GM19397 (cell line): ENCODE measurements around the gene LMNA.
"Not testable (repeated sequence)": the region's sequence is repeated elsewhere in the genome, so short reads cannot be mapped to it uniquely, and the experiment has no call there.

Source experiments
- ATAC-seq: cut with Tn5 transposase; IDR thresholded peaks from one replicate; pipeline ENCODE4 v1.9.1; 2021; ENCODE audit warnings: mild to moderate bottlenecking, moderate library complexity; ENCODE audit not compliant: unreplicated experiment

LMNA gene

DNA sequence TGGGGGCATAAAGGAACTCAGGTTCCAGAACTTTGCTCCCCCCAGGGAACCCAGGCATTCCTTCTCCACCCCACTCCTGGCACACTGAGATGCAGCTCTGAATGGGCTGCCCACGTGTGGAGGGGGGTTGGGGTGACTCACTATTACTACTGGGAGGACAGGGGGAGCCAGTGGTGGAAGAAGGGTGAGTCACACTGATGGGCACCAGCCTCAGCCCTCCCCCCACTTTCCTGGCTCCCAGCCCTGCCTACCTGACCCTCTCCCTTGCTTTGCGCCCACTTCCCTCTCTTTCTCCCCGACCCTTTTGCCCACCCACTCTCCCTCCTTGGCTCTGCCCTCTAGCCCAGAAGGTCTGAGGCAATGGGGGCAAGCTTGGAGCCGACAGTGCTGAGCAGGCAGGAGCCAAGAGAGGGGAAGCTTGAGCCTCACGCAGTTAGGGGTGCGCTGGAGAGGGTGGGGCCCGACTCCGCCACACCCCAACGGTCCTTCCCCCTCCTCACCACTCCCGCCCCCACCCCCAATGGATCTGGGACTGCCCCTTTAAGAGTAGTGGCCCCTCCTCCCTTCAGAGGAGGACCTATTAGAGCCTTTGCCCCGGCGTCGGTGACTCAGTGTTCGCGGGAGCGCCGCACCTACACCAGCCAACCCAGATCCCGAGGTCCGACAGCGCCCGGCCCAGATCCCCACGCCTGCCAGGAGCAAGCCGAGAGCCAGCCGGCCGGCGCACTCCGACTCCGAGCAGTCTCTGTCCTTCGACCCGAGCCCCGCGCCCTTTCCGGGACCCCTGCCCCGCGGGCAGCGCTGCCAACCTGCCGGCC is at the start of gene LMNA:
Gene LMNA (plus strand): TSS at position 611 of the 818 bp plus-strand sequence. CDS start 208 bp downstream, outside the sequence.
- ATAC-seq = no peak

- no peak for ATAC-seq
Measured at GRCh38 chr1:156065212-156065611, 49.3 kb upstream of the LMNA start.

DNA sequence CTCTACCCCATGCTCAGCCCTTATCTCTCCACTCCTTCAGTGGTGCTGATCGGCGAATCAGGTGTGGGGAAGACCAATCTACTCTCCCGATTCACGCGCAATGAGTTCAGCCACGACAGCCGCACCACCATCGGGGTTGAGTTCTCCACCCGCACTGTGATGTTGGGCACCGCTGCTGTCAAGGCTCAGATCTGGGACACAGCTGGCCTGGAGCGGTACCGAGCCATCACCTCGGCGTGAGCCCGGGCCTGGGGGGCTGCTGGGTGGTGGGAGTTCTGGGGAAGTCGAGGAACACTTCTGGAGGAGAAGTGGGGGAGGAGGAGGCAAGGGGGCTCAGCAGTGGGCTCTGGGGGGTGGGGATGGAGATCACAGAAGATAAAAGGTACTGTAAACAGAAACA is 48.6 kb upstream of the LMNA start:
- ATAC-seq = no peak

DNA sequence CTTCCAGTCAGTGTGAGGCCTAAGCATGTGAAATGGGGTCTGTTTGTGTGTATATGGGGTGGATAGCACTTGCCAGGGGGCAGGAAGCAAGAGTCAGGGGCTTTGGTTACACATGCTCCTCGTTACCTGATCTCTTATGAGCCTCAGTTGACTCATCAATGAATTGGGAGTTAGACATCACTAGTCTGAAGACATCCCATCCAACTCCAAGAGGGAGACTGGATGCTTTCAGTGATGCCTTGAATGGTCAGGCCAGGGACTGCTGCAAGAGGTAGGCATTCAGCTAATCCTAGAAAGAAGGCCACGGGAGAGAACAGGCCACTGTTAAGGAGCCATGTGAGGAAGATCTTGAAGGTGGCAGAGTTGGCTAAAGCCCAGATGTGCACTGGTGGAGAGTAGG is 47.2 kb upstream of the LMNA start:
- no peak for ATAC-seq

DNA sequence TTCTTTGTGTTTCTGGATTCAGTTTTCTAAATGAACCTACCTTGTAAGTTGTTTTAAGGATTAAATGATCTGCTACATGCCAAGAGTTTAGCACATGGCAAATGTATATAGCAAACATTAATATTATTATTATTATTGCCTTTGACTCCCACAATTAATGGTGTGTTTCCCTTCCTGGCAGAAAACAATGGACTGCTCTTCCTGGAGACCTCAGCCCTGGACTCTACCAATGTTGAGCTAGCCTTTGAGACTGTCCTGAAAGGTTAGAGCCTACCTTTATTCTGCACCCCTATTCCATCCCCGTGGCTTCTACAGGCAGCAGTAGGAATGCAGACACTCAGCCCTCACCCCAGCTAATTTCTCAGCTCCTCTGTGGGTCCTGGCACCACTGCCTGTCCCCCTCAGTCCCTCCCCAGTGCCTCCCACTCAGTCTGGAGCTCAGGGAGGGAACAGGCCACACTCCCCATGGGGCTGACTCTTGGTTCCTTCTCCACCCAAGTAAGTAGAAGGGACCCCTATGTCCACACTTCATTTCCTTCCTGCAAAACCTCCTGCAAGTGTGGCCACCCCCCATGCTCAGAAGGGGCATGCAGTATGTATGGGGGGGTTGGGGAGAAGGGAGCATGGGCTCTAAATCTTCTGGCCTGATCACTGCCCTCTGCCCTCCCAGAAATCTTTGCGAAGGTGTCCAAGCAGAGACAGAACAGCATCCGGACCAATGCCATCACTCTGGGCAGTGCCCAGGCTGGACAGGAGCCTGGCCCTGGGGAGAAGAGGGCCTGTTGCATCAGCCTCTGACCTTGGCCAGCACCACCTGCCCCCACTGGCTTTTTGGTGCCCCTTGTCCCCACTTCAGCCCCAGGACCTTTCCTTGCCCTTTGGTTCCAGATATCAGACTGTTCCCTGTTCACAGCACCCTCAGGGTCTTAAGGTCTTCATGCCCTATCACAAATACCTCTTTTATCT is 44.7 kb upstream of the LMNA start:
- ATAC-seq = no peak

- ATAC-seq = no peak
Measured at GRCh38 chr1:156070548-156070947, 44.0 kb upstream of the LMNA start.

GRCh38 chr1:156071332-156071816 is 43.1 kb upstream of the LMNA start:
- not testable (repeated sequence) for ATAC-seq

DNA sequence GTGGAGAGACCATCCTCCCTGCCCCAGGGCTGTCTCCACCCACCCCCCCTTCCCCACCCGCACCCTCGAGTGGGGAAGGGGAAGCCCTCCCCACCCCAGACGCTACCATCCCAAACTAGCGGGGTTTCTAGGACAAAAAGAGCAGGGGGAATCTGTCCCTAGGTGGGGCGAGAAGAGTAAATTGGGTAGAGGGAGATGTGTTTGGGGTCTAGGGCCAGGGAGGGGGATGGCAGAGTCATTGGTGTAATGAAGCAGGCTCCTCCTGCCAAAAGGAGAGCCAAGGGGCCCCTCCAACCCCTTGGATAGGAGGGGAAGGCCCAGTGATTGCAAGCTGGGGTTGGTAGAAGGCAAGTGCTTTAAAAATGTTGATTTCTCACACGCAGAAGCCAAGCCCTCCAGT is 42.3 kb upstream of the LMNA start:
- no peak for ATAC-seq

DNA sequence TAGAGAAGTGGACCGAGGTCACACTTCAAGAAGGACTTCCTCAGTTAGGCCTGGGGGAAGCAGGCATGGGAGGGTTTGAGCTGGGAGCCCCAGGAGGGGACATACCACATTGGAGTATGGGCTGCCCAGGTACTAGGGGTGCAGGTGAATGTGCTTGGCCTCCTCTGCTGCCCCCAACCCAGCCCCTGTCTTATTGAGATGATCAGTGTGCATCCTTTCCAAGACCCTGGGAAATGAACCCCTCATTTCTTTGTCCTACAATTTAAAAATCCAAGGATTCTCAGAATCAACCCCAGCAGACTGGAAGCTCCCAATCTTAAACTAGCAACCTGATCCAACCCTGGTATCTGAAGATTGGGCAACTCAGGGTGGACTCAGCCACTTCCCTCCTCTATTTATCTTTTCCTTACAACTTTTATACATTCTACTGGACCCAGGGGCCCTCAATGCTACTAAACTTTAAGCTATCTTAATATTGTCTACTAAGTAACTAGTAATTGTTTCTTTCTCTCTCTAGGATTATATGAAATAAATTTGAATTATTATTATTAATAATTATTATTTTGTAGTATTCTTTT is 41.3 kb upstream of the LMNA start:
- no peak for ATAC-seq

- ATAC-seq = no peak
Measured at GRCh38 chr1:156073740-156074139, 40.8 kb upstream of the LMNA start.

DNA sequence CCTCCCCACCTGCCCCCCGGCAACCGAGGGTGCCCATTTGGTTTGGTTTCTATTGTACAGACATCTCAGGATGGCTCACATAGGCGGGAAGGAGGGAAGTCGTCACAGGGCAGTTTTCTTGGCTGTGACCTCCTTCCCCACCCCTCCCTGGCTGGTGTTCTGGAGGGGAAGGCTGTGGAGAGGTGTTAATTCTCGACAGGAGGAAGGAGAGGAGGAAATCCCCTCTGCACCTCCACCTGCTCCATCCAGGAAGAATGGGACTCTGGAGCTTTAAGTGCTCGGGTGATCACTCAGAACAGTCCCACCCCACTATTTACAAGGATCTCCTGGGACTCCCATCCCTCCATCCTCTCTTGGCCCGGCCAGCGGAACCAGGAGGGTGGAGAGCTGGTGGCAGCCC is 39.9 kb upstream of the LMNA start:
- ATAC-seq = no peak

- ATAC-seq = no peak
Measured at GRCh38 chr1:156075162-156075561, 39.3 kb upstream of the LMNA start.

GRCh38 chr1:156075775-156076204 is 38.7 kb upstream of the LMNA start:
- ATAC-seq = no peak

DNA sequence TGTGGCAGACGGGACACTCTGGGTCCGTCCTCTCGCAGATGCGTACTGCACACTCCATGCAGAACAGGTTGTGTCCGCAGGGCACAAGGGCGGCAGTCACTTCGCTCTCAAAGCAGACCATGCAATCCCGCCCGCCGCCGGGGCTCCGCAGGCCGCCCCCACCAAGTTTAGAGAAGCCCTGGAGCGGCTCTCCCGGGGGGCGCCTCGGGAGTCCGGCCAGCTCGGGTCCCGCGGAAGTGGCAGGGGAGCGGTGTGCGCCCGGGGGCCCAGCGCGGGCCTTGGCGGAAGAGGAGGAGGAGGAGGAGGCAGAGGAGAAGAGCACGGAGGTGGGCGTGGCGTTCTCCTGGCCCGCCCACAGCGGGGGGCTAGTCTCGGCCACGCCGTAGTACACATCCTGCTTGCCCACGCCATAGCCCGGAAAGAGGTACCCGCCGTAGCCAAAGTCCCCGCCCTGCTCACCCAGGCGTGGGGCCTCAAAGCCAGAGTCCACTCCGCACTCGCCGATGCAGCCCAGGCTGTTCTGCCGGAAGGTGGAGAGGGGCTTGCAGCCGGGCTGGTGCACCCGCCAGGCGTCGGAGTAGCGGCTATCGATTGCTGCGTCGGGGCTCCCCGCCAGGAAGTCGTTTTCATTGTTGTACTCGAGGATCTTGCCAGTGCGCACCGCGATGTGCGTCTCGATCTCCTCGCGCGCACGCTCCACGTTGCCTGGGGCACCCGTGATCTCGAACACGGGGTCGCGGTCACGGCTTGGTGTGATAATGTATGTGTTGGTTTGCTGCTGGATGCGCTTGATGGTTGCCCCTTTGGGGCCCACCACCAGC is 37.7 kb upstream of the LMNA start:
- ATAC-seq = no peak

DNA sequence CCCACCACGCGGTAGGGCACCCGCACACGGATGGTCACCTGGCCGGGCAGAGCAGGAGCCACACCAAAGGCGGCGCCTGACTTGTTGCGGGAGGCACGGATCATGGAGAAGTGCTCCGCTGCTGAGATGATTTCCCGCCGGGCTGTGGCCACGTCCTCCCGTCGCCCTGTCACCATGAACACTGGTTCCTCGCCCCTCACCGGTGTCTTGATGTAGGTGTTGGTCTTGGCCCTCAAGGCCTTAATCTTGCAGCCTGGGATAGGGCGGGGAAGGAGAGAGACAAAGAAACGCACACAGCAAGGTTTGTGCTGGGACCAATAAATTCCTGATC is 37.1 kb upstream of the LMNA start:
- no peak for ATAC-seq

DNA sequence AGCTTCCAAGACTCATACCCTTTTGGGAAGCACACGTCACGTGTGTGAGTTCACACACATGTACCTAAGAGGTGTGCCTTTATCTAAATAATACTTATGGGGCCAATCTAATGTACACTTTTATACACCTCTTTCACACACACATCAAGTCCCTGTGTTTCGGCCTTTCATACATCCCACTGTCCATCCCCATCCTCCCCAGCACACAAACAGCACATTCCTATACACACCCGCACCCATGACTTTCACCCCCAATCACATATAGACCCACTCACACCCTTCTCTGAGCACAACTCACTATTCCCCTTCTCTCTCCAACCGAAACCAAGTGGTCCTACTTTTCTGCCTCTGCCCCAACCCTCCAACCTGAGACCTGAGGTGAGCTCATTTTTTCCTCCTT is 35.8 kb upstream of the LMNA start:
- ATAC-seq = no peak

GRCh38 chr1:156079762-156080161 is 34.7 kb upstream of the LMNA start:
- ATAC-seq = no peak

GRCh38 chr1:156080241-156080862 is 34.2 kb upstream of the LMNA start:
- ATAC-seq = no peak

DNA sequence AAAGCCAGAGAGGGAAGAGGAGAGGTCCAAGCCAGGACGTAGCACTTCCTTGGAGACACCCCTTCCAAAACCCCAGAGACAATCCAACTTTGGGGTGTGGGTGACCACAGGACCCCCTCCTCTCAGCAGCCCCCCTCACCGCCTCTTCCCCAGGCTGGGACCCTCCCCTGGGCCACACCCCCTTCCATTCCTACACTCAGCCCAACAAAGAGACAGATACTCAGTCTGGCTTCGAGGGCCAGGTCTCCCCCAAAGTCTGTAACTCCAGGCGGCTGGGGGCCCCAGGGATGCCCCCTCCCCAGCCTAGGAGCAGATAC is 33.7 kb upstream of the LMNA start:
- no peak for ATAC-seq

DNA sequence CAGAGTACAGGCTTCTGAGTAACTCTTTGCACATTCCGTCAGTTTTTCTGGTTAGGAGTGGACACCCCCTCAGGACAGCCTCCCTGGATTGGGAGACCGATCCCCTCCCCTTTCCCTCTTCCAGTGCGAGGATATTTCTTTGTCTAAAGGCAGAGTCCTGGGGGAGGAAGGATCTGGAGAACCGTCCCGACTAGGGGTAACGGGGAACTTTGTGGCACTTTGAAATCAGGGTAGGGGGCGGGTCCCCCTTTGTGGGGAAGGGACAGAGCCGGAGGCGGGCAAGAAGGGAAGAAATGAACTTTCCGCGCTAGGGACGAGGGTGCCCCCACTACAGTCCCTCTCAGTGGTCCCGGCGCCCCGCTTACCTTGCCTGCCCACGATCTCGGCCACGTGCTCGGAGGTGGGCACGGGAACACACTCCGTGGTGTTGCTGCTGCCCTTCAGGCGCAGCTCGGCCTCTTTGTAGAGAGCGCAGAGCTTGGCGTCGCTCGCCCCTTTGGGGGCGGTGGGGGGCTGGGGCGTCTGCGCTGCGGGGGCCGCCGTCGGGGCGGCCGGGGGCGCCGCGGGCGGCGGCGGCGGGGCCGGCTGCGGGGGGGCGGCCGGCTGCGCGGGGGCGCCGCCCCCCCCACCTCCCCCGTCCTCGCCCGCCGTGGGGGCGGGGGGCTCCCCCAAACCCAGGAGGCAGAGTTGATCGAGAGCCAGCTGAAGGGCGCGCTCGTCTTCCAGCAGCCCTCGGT is 33.2 kb upstream of the LMNA start:
- ATAC-seq = no peak
